Mesenchymal stem cell (in vitro differentiated cells and primary cell): ENCODE data around the gene KRTAP4-4.
"Not testable (repeated sequence)": the region's sequence is repeated elsewhere in the genome, so short reads cannot be mapped to it uniquely, and the experiment has no call there.

Source experiments
- DNase-seq: peaks from one replicate; pipeline ENCODE4 v3.0.0-alpha.2; 2013
- H2AFZ ChIP-seq: one replicate; pipeline ENCODE4 v1.6.1; 2013; ENCODE audit warnings: low read depth, mild to moderate bottlenecking, control low read depth, inconsistent platforms, low read length, moderate library complexity
- H2AK5ac ChIP-seq: 2 replicates; pipeline ENCODE4 v1.6.1; 2013; ENCODE audit warnings: low read length, moderate library complexity, mild to moderate bottlenecking, inconsistent platforms; ENCODE audit not compliant: severe bottlenecking
- H2BK120ac ChIP-seq: one replicate; pipeline ENCODE4 v1.6.1; 2013; ENCODE audit warnings: low read depth, mild to moderate bottlenecking, inconsistent platforms, low read length, moderate library complexity
- H2BK12ac ChIP-seq, 2 experiments: one replicate each; pipeline ENCODE4 v1.6.1; 2013; ENCODE audit warnings: inconsistent platforms in 2 of 2, low read length in 2 of 2, mild to moderate bottlenecking in 2 of 2, moderate library complexity in 2 of 2, control low read depth in 1 of 2
- H2BK15ac ChIP-seq: one replicate; pipeline ENCODE4 v1.6.1; 2013; ENCODE audit warnings: mild to moderate bottlenecking, low read depth, inconsistent platforms; ENCODE audit not compliant: poor library complexity, severe bottlenecking
- H2BK5ac ChIP-seq: 2 replicates; pipeline ENCODE4 v1.6.1; 2013; ENCODE audit warnings: low read depth, mild to moderate bottlenecking, low read length, control low read depth, inconsistent platforms; ENCODE audit not compliant: poor library complexity, severe bottlenecking
- H3K14ac ChIP-seq, 2 experiments: one replicate each; pipeline ENCODE4 v1.6.1; 2013; ENCODE audit warnings: inconsistent platforms in 2 of 2, low read length in 2 of 2, control low read depth in 1 of 2, mild to moderate bottlenecking in 1 of 2, moderate library complexity in 1 of 2
- H3K18ac ChIP-seq, 2 experiments: one replicate each; pipeline ENCODE4 v1.6.1; 2013; ENCODE audit warnings: inconsistent platforms in 2 of 2, low read length in 2 of 2, control low read depth in 1 of 2, low read depth in 1 of 2, mild to moderate bottlenecking in 1 of 2
- H3K23ac ChIP-seq, 2 experiments: one replicate each; pipeline ENCODE4 v1.6.1; 2013; ENCODE audit warnings: inconsistent platforms in 2 of 2, low read length in 2 of 2, mild to moderate bottlenecking in 2 of 2, moderate library complexity in 2 of 2, control low read depth in 1 of 2
- H3K27ac ChIP-seq: 2 replicates; pipeline ENCODE4 v1.5.1; 2013; ENCODE audit warnings: mild to moderate bottlenecking, moderate library complexity, low read length, control low read depth, inconsistent platforms; ENCODE audit not compliant: poor library complexity, severe bottlenecking
- H3K27me3 ChIP-seq, 2 experiments: 2 replicates each; pipeline versions ENCODE4 v1.6.1 to v1.7.0; 2013; ENCODE audit warnings: low read length in 2 of 2, mild to moderate bottlenecking in 2 of 2, moderate library complexity in 2 of 2, control low read depth in 1 of 2, inconsistent platforms in 1 of 2; ENCODE audit not compliant: control insufficient read depth in 1 of 2, insufficient read depth in 1 of 2
- H3K36me3 ChIP-seq, 2 experiments: 2 replicates each; pipeline versions ENCODE4 v1.6.1 to v1.7.0; 2013; ENCODE audit warnings: low read length in 2 of 2, control low read depth in 1 of 2, inconsistent platforms in 1 of 2, low read depth in 1 of 2, mild to moderate bottlenecking in 1 of 2; ENCODE audit not compliant: insufficient read depth in 2 of 2, control insufficient read depth in 1 of 2
- H3K4ac ChIP-seq, 2 experiments: one replicate each; pipeline ENCODE4 v1.6.1; 2013; ENCODE audit warnings: inconsistent platforms in 2 of 2, low read length in 2 of 2, mild to moderate bottlenecking in 2 of 2, moderate library complexity in 2 of 2, control low read depth in 1 of 2, low read depth in 1 of 2
- H3K4me1 ChIP-seq: 2 replicates; pipeline ENCODE4 v1.6.1; 2013; ENCODE audit warnings: low read depth, low read length, control low read depth; ENCODE audit not compliant: control insufficient read depth, insufficient read depth
- H3K4me2 ChIP-seq: 2 replicates; pipeline ENCODE4 v1.6.1; 2013; ENCODE audit warnings: low read length, mild to moderate bottlenecking, inconsistent platforms; ENCODE audit not compliant: poor library complexity, severe bottlenecking
- H3K4me3 ChIP-seq, 2 experiments: 2 replicates each; pipeline versions ENCODE4 v1.5.1 to v1.7.0; 2013; ENCODE audit warnings: low read length in 2 of 2, mild to moderate bottlenecking in 2 of 2, control low read depth in 1 of 2, low read depth in 1 of 2; ENCODE audit not compliant: insufficient read depth in 1 of 2
- H3K79me1 ChIP-seq: replicated peaks from 2 replicates; pipeline ENCODE4 v1.6.1; 2013; ENCODE audit warnings: mild to moderate bottlenecking, control low read depth, low read length, inconsistent platforms; ENCODE audit not compliant: poor library complexity, severe bottlenecking
- H3K9ac ChIP-seq: 2 replicates; pipeline ENCODE4 v1.7.0; 2013; ENCODE audit warnings: mild to moderate bottlenecking, low read length, moderate library complexity
- H3K9me3 ChIP-seq: 2 replicates; pipeline ENCODE4 v1.7.0; 2013; ENCODE audit warnings: mild to moderate bottlenecking, low read length; ENCODE audit not compliant: control insufficient read depth
- H4K8ac ChIP-seq: one replicate; pipeline ENCODE4 v1.6.1; 2013; ENCODE audit warnings: inconsistent platforms, mild to moderate bottlenecking, low read length, moderate library complexity
- H4K91ac ChIP-seq: one replicate; pipeline ENCODE4 v1.6.1; 2013; ENCODE audit warnings: mild to moderate bottlenecking, low read length, inconsistent platforms
- WGBS: methylation state at CpG from one replicate; pipeline ENCODE4 v1.1.7; 2013; ENCODE audit warnings: mixed read lengths; 5-methylcytosine and 5-hydroxymethylcytosine counted together

The KRTAP4-4 gene

GRCh38 chr17:41149652-41149985 is 10.9 kb downstream of the KRTAP4-4 start, which contains the start of gene KRTAP4-5:
KRTAP4-5 (minus strand) TSS chr17:41149825; CDS start chr17:41149767, 58 bp downstream.
- H3K36me3 ChIP-seq, result no peaks in the 10 kb centered on the region
- no peaks in the 10 kb centered on the region for H3K4me1 ChIP-seq
- H4K8ac ChIP-seq, result no peak within 1 kb of the TSS
- no peak within 1 kb of the TSS for H3K14ac ChIP-seq
- no peak within 1 kb of the TSS for H2AFZ ChIP-seq
- H3K18ac ChIP-seq, result no peak within 1 kb of the TSS
- H3K4ac ChIP-seq, result no peak within 1 kb of the TSS
- WGBS, result 47% methylated on average over 2 of the region's 2 CpGs
- H3K4me2 ChIP-seq, result no peak within 1 kb of the TSS
- H3K9ac ChIP-seq, result no peak within 1 kb of the TSS
- no peak within 1 kb of the TSS for H3K4me3 ChIP-seq
- no peak within 1 kb of the TSS for H2AK5ac ChIP-seq
- no peak within 1 kb of the TSS for H4K91ac ChIP-seq
- no peak within 1 kb of the TSS for H2BK15ac ChIP-seq
- no peak for DNase-seq
- H3K23ac ChIP-seq, result no peak within 1 kb of the TSS
- no peak within 1 kb of the TSS for H2BK12ac ChIP-seq
- H3K27ac ChIP-seq, result no peak within 1 kb of the TSS
- no peak within 1 kb of the TSS for H2BK120ac ChIP-seq
- H2BK5ac ChIP-seq, result no peak within 1 kb of the TSS
- no peaks in the 10 kb centered on the region for H3K9me3 ChIP-seq
- no peaks in the 10 kb centered on the region for H3K27me3 ChIP-seq
- H3K79me1 ChIP-seq, result no peaks in the 10 kb centered on the region

- not testable (repeated sequence) for H2BK120ac ChIP-seq, H4K8ac ChIP-seq, H3K79me1 ChIP-seq, H3K4me1 ChIP-seq, H2AK5ac ChIP-seq, H3K27me3 ChIP-seq, H3K18ac ChIP-seq, H3K9me3 ChIP-seq, H3K9ac ChIP-seq, H2AFZ ChIP-seq, H3K4me2 ChIP-seq, H2BK12ac ChIP-seq, DNase-seq, H3K27ac ChIP-seq, H3K4ac ChIP-seq, H3K23ac ChIP-seq, H3K36me3 ChIP-seq, H2BK5ac ChIP-seq, H3K14ac ChIP-seq, H4K91ac ChIP-seq, H3K4me3 ChIP-seq, H2BK15ac ChIP-seq
- 80% methylated on average over 10 of the region's 10 CpGs for WGBS
Measured at GRCh38 chr17:41148971-41149651, 11.4 kb downstream of the KRTAP4-4 start.

GRCh38 chr17:41147531-41148204 is 12.9 kb downstream of the KRTAP4-4 start:
- Histone ChIP-seq H3K9ac (no peak overlapping the region), H3K36me3 (no peaks in the 10 kb centered on the region), H2BK5ac (no peak overlapping the region), H4K8ac (no peak overlapping the region), H2BK120ac (no peak overlapping the region), H2AK5ac (no peak overlapping the region), H2BK15ac (no peak overlapping the region), H3K9me3 (peaks cover 11% of the 10 kb centered on the region), H3K79me1 (no peaks in the 10 kb centered on the region), H2AFZ (no peak overlapping the region), H3K4me2 (no peak overlapping the region), H3K4me1 (no peaks in the 10 kb centered on the region), H3K18ac (no peak overlapping the region), H4K91ac (no peak overlapping the region), H3K14ac (no peak overlapping the region), H3K27me3 (no peaks in the 10 kb centered on the region), H3K27ac (no peak overlapping the region), H3K23ac (no peak overlapping the region), H2BK12ac (no peak overlapping the region), H3K4me3 (no peak overlapping the region), H3K4ac (no peak overlapping the region)
- DNase-seq, result no peak
- 76% methylated on average over 1 of the region's 2 CpGs for WGBS

GRCh38 chr17:41145261-41145660 is 15.3 kb downstream of the KRTAP4-4 start:
- Histone ChIP-seq H3K27me3 (no peaks in the 10 kb centered on the region), H2BK12ac (no peak overlapping the region), H4K8ac (no peak overlapping the region), H3K9ac (no peak overlapping the region), H3K18ac (no peak overlapping the region), H3K9me3 (peaks cover 11% of the 10 kb centered on the region), H3K36me3 (peaks cover 0 to under 1% of the 10 kb centered on the region in 2 experiments), H2AFZ (no peak overlapping the region), H3K27ac (no peak overlapping the region), H2BK5ac (no peak overlapping the region), H2BK120ac (no peak overlapping the region), H3K79me1 (no peaks in the 10 kb centered on the region), H4K91ac (no peak overlapping the region), H3K14ac (no peak overlapping the region), H3K4me2 (no peak overlapping the region), H3K4ac (no peak overlapping the region), H2BK15ac (no peak overlapping the region), H3K23ac (no peak overlapping the region), H3K4me3 (no peak overlapping the region), H3K4me1 (peaks cover 2% of the 10 kb centered on the region), H2AK5ac (no peak overlapping the region)
- WGBS, result 92% methylated on average over 2 of the region's 2 CpGs
- DNase-seq, result no peak
